GM18517 (cell line): Measurements from ENCODE around the gene KRT79.

Source experiments
- ATAC-seq: cut with Tn5 transposase; IDR thresholded peaks from one replicate; pipeline ENCODE4 v1.9.1; 2021; ENCODE audit warnings: mild to moderate bottlenecking, moderate library complexity; ENCODE audit not compliant: unreplicated experiment

Gene KRT79

GRCh38 chr12:52836042-52836466 lies 1.9 kb upstream of the KRT79 start:
- no peak for ATAC-seq

DNA sequence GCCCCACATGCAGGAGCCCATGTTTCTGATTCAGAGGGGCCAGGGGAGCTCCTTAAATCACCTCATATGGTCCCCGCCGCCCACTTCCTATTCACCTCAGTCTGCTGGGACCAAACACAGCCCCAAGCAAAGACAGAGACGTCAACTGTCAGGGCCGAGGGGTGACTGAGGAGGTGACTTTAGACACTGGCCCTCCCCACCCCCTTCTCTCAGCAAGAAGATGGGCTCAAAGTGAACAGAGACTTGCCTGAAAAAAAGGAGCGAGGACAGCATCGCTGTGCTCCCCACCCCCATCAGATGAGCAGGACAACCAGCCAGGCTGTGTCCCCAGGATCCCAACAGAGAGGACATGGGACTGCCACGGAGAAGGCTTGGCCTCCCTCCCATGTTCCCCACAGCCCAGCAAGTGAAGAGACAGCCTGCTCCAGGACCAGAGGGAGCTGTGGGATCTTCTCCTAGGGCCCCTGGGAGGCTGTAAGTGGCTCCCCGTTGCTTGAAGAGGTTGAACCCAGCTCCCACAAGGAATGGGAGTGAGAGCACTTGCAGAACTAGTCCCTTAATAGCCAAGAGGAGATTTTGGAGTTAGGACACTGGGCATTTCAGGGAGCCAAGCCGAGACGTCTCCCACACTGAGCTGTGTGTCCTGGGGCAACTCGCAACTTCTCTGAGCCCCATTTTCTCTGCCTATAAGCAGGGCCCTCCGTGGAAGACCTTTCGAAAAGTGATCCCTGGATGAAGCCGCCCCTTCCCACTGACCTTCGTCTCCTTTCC lies 1.3 kb upstream of the KRT79 start:
- ATAC-seq = no peak

DNA sequence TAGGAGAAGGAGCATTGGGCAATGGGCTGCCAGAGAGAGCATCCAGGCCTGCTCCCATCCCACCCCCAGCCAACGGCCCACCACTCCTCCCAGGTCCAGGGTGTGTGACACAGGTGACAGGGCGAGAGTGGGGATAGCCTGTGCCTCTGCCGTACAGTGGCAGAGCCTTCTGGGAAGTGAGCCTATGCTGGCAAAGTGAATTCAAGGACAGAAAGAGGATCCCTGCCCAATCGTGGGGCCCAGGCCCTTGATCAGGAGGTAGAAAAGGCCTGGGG lies 553 bp upstream of the KRT79 start:
- no peak for ATAC-seq

GRCh38 chr12:52832985-52833905 lies 866 bp downstream of the KRT79 start:
- ATAC-seq = no peak

GRCh38 chr12:52832451-52832850 lies 1.7 kb downstream of the KRT79 start:
- ATAC-seq = no peak

DNA sequence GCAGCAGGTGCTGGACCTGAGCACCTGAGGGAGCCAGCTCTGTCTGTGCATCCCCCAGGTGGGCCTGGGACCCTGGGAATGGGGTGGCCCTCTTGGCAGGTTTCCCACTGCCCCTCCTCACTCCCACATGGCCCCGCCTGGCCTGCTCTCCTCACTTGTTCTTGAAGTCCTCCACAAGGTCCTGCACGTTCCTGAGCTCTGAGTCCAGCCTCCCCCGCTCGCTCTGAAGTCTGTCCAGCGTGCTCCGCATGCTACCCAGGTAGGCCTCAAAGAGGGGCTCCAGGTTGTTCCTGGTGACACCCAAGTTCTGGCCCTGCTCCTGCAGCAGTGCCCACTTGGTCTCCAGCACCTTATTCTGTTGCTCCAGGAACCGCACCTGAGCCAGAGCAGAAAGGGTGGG lies 2.9 kb downstream of the KRT79 start:
- ATAC-seq = no peak

DNA sequence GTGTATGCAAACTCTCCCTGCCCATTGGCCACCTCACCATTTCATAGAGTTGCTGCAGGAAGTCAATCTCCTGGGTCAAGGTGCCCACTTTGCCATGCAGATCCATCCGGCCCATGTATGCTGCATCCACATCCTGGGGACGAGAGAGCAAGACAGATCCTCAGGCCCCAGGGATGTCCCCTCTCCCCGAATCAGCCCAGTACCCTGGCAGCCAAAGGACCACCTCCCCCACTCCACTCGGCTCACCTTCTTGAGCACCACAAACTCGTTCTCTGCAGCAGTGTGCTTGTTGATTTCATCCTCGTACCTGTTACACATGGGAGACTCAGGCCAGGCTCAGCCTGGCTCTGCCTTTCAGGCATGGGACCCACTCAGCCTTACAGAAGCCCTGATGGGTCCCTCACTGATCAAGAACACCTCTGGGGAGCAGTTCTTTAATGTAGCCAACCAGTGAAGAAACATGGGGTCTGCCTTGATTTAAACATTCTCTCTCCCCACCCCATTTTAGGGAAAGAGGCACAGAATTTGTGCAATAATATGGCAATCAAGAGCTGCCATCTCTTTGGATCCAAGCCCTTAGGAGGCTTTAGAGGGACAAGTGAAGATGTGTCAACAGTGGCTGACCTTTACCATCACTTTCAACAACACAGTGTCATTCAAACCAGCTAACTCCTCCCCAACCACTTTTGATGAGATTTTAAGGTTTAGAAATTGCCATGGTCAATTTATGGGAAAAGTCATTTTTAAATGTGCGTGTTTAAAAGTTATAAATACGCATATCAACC lies 3.9 kb downstream of the KRT79 start:
- ATAC-seq = no peak

- ATAC-seq = no peak
Observed at GRCh38 chr12:52828591-52829021, 5.5 kb downstream of the KRT79 start.

DNA sequence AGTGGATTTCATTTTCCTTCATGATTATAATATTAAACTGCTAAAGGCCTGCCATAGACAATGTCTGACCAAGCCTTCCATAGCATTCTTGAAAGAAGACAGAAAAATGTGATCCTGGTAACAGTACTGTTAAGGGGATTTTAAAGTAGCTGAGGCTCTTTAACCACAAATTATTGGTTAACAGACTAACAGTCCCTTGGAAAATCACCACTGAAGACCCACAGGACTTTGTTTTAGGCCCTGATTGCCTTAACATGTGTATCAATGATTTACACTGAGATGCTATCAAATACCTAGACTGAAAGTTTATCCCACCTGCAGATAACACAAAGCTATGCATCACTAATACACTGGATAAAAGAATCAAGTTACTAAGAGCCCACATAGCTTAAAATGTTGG lies 6.0 kb downstream of the KRT79 start:
- ATAC-seq = no peak

DNA sequence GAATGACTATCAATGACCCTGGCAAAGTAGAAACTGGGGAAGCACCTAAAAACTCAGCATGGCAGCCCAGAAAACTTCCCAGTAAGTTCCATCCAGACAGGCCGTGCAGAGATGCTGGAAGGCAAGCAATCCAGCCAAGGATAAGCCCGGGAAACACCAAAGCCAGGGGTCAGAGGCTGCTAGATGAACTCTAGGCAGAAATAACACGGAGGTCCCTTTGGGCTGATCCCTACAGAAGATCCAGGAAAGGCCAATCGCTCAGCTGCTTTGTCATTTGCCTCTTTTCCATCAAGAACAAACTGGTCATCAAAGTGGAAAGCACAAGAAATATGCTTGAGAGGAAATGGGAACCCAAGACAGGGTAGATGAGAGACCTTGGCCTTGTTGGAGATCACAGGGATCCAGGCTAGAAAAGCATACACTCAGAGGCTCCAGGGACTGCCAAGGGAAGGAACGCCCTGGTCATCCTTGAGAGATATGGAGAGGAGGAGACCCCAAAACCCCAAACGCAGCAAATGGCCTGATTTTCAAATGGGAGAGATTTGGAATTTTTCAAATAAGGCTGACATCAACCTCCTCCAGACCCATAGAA lies 6.5 kb downstream of the KRT79 start:
- no peak for ATAC-seq

- no peak for ATAC-seq
Observed at GRCh38 chr12:52826611-52827498, 7.3 kb downstream of the KRT79 start.

DNA sequence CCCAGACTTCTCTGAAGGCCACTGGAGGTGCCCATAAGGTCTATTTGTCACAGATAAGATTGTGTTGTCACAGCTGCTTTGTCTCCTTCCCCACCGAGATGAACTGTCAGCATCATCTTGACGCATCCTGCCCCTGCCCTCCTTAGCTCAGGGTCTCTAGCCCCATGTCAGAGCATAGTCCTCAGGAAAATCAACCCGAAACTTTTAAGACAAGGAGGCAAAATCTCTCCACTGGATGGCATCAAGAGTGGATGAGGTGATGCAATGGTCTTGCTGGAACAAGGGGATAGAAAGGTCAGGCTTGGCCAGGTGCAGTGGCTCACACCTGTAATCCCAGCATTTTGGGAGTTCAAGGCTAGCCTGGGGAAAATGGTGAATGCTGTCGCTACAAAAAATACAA lies 8.2 kb downstream of the KRT79 start:
- ATAC-seq = no peak

GRCh38 chr12:52824741-52825410 lies 9.2 kb downstream of the KRT79 start:
- no peak for ATAC-seq

- ATAC-seq = no peak
Observed at GRCh38 chr12:52823761-52824450, 10.2 kb downstream of the KRT79 start.

DNA sequence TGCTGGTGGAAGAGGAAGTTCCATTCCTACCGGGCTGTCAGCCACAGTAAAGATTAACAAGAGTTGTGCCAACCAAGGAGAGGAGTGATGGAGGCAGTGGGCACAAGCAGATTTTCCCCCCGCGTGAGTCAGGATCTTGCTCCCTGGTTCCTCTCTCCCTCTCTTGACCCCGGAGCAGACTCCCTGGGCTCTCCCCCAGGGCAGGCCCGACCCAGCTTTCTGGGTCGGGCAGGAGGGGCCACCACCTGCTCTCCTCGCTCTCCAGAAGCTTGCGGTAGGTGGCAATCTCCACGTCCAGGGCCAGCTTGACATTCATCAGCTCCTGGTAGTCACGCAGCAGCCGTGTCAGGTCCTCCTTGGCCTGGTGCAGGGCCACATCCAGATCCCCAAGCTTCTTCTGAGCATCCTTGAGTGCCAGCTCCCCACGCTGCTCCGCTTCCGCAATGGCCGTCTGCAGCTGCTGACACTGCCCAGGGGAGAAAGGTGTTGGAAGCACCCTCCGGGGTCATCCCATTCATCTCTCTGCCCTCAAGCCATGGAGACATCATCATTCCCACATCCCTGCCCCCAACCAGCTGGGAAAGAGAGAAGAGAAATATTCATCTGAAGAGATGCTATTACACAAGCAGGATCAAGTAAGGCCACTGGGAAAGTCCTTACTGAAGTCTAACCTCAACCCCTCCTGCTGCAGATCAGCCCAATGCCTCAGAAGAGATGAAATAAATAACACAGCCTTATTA lies 11.2 kb downstream of the KRT79 start:
- ATAC-seq = no peak

- ATAC-seq = no peak
Observed at GRCh38 chr12:52821826-52822660, 12.1 kb downstream of the KRT79 start.

- no peak for ATAC-seq
Observed at GRCh38 chr12:52821071-52821730, 12.9 kb downstream of the KRT79 start.
